Skeletal muscle cell (primary cell): ENCODE results near the gene PDE6B.
"Not testable (repeated sequence)": the region's sequence is repeated elsewhere in the genome, so short reads cannot be mapped to it uniquely, and the experiment has no call there.

Experiments used
- DNase-seq: peaks from one replicate; pipeline ENCODE4 v3.0.0-alpha.2; 2010; ENCODE audit warnings: low read depth
- H3K4me3 ChIP-seq: 2 replicates; pipeline ENCODE4 v1.5.1; 2011; ENCODE audit warnings: low read depth, mild to moderate bottlenecking, control low read depth, low read length, moderate library complexity

Gene PDE6B

GRCh38 chr4:624705-625590 is at the start of gene PDE6B:
PDE6B (plus strand) TSS chr4:625573; CDS start chr4:625627, 54 bp downstream.
- no peak within 1 kb of the TSS for H3K4me3 ChIP-seq
- no peak for DNase-seq

GRCh38 chr4:576245-576821 is 49.0 kb upstream of the PDE6B start, which contains the start of gene TMEM271:
TMEM271 (minus strand) TSS chr4:576295; CDS start chr4:576062, 233 bp downstream.
- no peak for DNase-seq
- no peak within 1 kb of the TSS for H3K4me3 ChIP-seq

GRCh38 chr4:576991-577498 is 48.3 kb upstream of the PDE6B start:
- H3K4me3 ChIP-seq: peak overlapping the region; percentile 8
- DNase-seq: no peak

- peak overlapping the region; percentile 8 for H3K4me3 ChIP-seq
- DNase-seq: no peak
Observed at GRCh38 chr4:577499-578450, 47.6 kb upstream of the PDE6B start.

- H3K4me3 ChIP-seq: no peak overlapping the region
- no peak for DNase-seq
Observed at GRCh38 chr4:578451-579443, 46.6 kb upstream of the PDE6B start.

GRCh38 chr4:579543-580175 is 45.7 kb upstream of the PDE6B start:
- no peak overlapping the region for H3K4me3 ChIP-seq
- DNase-seq: no peak

GRCh38 chr4:581181-581580 is 44.2 kb upstream of the PDE6B start:
- no peak overlapping the region for H3K4me3 ChIP-seq
- no peak for DNase-seq

GRCh38 chr4:581753-582361 is 43.5 kb upstream of the PDE6B start:
- H3K4me3 ChIP-seq: no peak overlapping the region
- DNase-seq: no peak

GRCh38 chr4:583820-584219 is 41.6 kb upstream of the PDE6B start:
- no peak overlapping the region for H3K4me3 ChIP-seq
- DNase-seq: no peak

- no peak for DNase-seq
- H3K4me3 ChIP-seq: no peak overlapping the region
Observed at GRCh38 chr4:587671-588350, 37.6 kb upstream of the PDE6B start.

- H3K4me3 ChIP-seq: no peak overlapping the region
- no peak for DNase-seq
Observed at GRCh38 chr4:588351-588849, 37.0 kb upstream of the PDE6B start.

- no peak overlapping the region for H3K4me3 ChIP-seq
- DNase-seq: no peak
Observed at GRCh38 chr4:589219-589963, 36.0 kb upstream of the PDE6B start.

- no peak for DNase-seq
- H3K4me3 ChIP-seq: no peak overlapping the region
Observed at GRCh38 chr4:590313-590841, 35.0 kb upstream of the PDE6B start.

GRCh38 chr4:592178-592577 is 33.2 kb upstream of the PDE6B start:
- DNase-seq: not testable (repeated sequence)

GRCh38 chr4:592825-593520 is 32.4 kb upstream of the PDE6B start:
- DNase-seq: no peak
- H3K4me3 ChIP-seq: no peak overlapping the region

More at GRCh38 chr4:592178-592577, 33.2 kb upstream of the PDE6B start:
- H3K4me3 ChIP-seq: not testable (repeated sequence)
